Keratinocyte (primary cell): ENCODE results near the gene RIBC1. TPM values are rescaled to one million over a fixed set of nuclear protein-coding genes. Genes with fewer than 3 reads are reported as not detected.

Experiments used
- DNase-seq: peaks from one replicate; pipeline ENCODE4 v3.0.0-alpha.2; 2011; ENCODE audit warnings: low read depth, missing footprints, low spot score
- FAIRE-seq: peaks from 2 replicates; lab custom pipeline; 2011; peaks lifted over from hg19 to GRCh38; lab: Jason Lieb, UNC
- H2AFZ ChIP-seq: 2 replicates; pipeline ENCODE4 v1.6.0; 2012; ENCODE audit warnings: low read length, control low read depth, inconsistent platforms; ENCODE audit not compliant: control insufficient read depth
- H3K27ac ChIP-seq: 2 replicates; pipeline ENCODE4 v1.5.1; 2011; ENCODE audit warnings: low read length; ENCODE audit not compliant: control insufficient read depth, insufficient read depth
- H3K27me3 ChIP-seq: 3 replicates; pipeline ENCODE4 v1.6.0; 2011; ENCODE audit warnings: low read length; ENCODE audit not compliant: control insufficient read depth, insufficient read depth; ENCODE audit errors: extremely low read depth
- H3K36me3 ChIP-seq, 2 experiments: 2 replicates in 1 of 2; 3 replicates in 1 of 2; pipeline ENCODE4 v1.5.1; 2011; ENCODE audit warnings: low read length in 2 of 2, mild to moderate bottlenecking in 1 of 2; ENCODE audit not compliant: control insufficient read depth in 2 of 2, insufficient read depth in 2 of 2; ENCODE audit errors: extremely low read depth in 1 of 2
- H3K4me1 ChIP-seq: 3 replicates; pipeline ENCODE4 v1.5.1; 2011; ENCODE audit warnings: low read length; ENCODE audit not compliant: control insufficient read depth, insufficient read depth; ENCODE audit errors: extremely low read depth
- H3K4me2 ChIP-seq: 3 replicates; pipeline ENCODE4 v1.6.0; 2011; ENCODE audit warnings: low read depth, low read length; ENCODE audit not compliant: control insufficient read depth, insufficient read depth; ENCODE audit errors: extremely low read depth
- H3K4me3 ChIP-seq, 3 experiments: fragments of 200-600 bp in 1 of 3; sonication (generic) in 1 of 3; 2 replicates in 2 of 3; 3 replicates in 1 of 3; pipeline ENCODE4 v1.5.1; 2011 to 2016; ENCODE audit warnings: low read length in 3 of 3, mild to moderate bottlenecking in 3 of 3, control low read depth in 2 of 3, inconsistent platforms in 1 of 3, low read depth in 1 of 3, mixed read lengths in 1 of 3, mixed run types in 1 of 3, moderate library complexity in 1 of 3; ENCODE audit not compliant: control insufficient read depth in 2 of 3, insufficient read depth in 2 of 3; ENCODE audit errors: extremely low read depth in 1 of 3
- H3K79me2 ChIP-seq: 2 replicates; pipeline ENCODE4 v1.6.0; 2012; ENCODE audit warnings: low read length; ENCODE audit not compliant: control insufficient read depth, insufficient read depth
- H3K9ac ChIP-seq: 3 replicates; pipeline ENCODE4 v1.6.0; 2011; ENCODE audit warnings: low read length; ENCODE audit not compliant: control insufficient read depth, insufficient read depth; ENCODE audit errors: extremely low read depth
- H3K9me1 ChIP-seq: 3 replicates; pipeline ENCODE4 v1.6.0; 2011; ENCODE audit warnings: low read length; ENCODE audit not compliant: control insufficient read depth, insufficient read depth; ENCODE audit errors: extremely low read depth
- H3K9me3 ChIP-seq: 2 replicates; pipeline ENCODE4 v1.5.1; 2012; ENCODE audit warnings: low read depth, low read length; ENCODE audit not compliant: control insufficient read depth
- H4K20me1 ChIP-seq: 3 replicates; pipeline ENCODE4 v1.6.0; 2011; ENCODE audit warnings: low read length; ENCODE audit not compliant: control insufficient read depth, insufficient read depth; ENCODE audit errors: extremely low read depth
- EZH2 ChIP-seq: IDR thresholded peaks from one replicate; pipeline ENCODE4 v1.6.1; 2012; ENCODE audit warnings: inconsistent platforms, mild to moderate bottlenecking, low read length, moderate library complexity
- dilution Hi-C: fragments of 300-500 bp; cut with MboI; formaldehyde crosslinking; loops from one replicate; pipeline ENCODE4 v1.7.0; 2020; ENCODE audit warnings: low sequenced_read_pairs; ENCODE audit not compliant: extremely low pct_ligation_motif_present
- polyA plus RNA-seq, 5 experiments: library from polyadenylated mRNA; depleted of rRNA in 3 of 5; stranded (reverse) in 3 of 5; stranded (forward) in 1 of 5; unstranded in 1 of 5; fragments of >200 nt; gene quantifications; 1 replicate in 1 of 5; 2 replicates in 3 of 5; 3 replicates in 1 of 5; pipeline versions ENCODE4 v1.2.1 to v1.2.3, GENCODE V29; 2011 to 2012; ENCODE audit warnings: missing spikeins in 2 of 5, low read depth in 1 of 5, low replicate concordance in 1 of 5
- TF ChIP-seq, protein P1 (sequence below), 3 experiments: IDR thresholded peaks in 1 of 3; conservative IDR thresholded peaks in 1 of 3; optimal IDR thresholded peaks in 1 of 3; 2 replicates in 2 of 3; 3 replicates in 1 of 3; pipeline versions ENCODE3 to v1.5.1; 2011; ENCODE audit warnings: low read length in 3 of 3, mild to moderate bottlenecking in 3 of 3, moderate library complexity in 2 of 3, control low read depth in 1 of 3, inconsistent platforms in 1 of 3; ENCODE audit not compliant: insufficient read depth in 2 of 3; ENCODE audit errors: extremely low read depth in 1 of 3

Gene RIBC1
- polyA plus RNA-seq, 1 donor (not counting 4 experiments of a cell fraction or from before 2014, with no cell fraction given), result 0.42 TPM

DNA sequence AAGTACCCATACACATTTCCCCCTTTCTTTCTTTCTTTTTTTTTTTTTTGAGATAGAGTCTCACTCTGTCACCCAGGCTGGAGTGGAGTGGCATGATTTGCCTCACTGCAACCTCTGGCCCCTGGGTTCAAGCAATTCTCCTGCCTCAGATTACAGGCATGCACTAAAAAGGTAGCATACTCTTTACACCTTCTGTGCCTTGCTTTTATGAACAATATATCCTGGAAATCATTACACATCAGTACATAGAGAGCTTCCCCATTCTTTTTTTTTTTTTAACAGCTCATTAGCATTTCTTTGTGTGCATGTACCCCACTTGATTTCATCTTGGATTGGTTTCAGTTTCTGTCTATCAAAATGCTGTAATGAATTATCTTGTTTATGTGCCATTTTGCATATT lies 30.1 kb downstream of the RIBC1 start:
- H3K9me3 ChIP-seq, result no peaks in the 10 kb centered on the region
- no peaks in the 10 kb centered on the region for H4K20me1 ChIP-seq
- no peaks in the 10 kb centered on the region for H3K9me1 ChIP-seq
- dilution Hi-C loops, result no loop called here
- no peak overlapping the region for H3K4me2 ChIP-seq
- no peaks in the 10 kb centered on the region for H3K79me2 ChIP-seq
- H3K36me3 ChIP-seq, result no peaks in the 10 kb centered on the region
- H3K4me3 ChIP-seq, result no peak overlapping the region
- no peaks in the 10 kb centered on the region for H3K27me3 ChIP-seq
- H2AFZ ChIP-seq, result no peak overlapping the region
- peaks cover 2% of the 10 kb centered on the region for H3K4me1 ChIP-seq
- no peak overlapping the region for H3K27ac ChIP-seq
- DNase-seq (no peak), FAIRE-seq (no peak)
- no peak overlapping the region for H3K9ac ChIP-seq
- TF ChIP-seq EZH2, result no peak
- TF ChIP-seq, protein P1, sequence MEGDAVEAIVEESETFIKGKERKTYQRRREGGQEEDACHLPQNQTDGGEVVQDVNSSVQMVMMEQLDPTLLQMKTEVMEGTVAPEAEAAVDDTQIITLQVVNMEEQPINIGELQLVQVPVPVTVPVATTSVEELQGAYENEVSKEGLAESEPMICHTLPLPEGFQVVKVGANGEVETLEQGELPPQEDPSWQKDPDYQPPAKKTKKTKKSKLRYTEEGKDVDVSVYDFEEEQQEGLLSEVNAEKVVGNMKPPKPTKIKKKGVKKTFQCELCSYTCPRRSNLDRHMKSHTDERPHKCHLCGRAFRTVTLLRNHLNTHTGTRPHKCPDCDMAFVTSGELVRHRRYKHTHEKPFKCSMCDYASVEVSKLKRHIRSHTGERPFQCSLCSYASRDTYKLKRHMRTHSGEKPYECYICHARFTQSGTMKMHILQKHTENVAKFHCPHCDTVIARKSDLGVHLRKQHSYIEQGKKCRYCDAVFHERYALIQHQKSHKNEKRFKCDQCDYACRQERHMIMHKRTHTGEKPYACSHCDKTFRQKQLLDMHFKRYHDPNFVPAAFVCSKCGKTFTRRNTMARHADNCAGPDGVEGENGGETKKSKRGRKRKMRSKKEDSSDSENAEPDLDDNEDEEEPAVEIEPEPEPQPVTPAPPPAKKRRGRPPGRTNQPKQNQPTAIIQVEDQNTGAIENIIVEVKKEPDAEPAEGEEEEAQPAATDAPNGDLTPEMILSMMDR (optimal IDR thresholded peaks at IDR 0.05 in 1 of 3, IDR thresholded peaks at IDR 0.05 in 1 of 3, conservative IDR thresholded peaks at IDR 0.05 in 1 of 3; ENCODE audit: extremely low read depth in 1 of 3, insufficient read depth in 2 of 3, low read length in 3 of 3), result no peak

DNA sequence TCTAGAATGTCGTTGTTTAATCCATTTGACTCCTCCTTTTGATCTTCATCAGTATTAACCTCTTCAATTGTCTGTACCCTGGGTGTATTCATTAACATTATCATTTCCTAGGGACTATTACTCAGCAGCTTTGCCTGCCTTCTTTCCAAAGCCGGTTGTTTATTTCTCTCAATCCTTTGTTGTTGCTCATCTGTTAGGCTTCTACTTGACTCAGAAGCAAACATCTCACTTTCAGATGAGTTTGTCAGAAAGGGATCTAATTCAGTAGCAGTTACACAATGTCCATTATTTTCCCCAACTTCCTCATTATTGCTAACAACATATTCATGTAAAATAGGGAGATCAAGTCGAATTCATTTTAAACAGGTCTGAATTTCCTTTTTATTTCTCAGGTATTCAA lies 33.6 kb downstream of the RIBC1 start:
- no peak for FAIRE-seq

More for the DNA sequence above, 33.6 kb downstream of the RIBC1 start:
- no peaks in the 10 kb centered on the region for H4K20me1 ChIP-seq
- dilution Hi-C loops, result no loop called here
- H3K9ac ChIP-seq, result no peak overlapping the region
- no peak overlapping the region for H2AFZ ChIP-seq
- H3K9me3 ChIP-seq, result no peaks in the 10 kb centered on the region
- peaks cover 2% of the 10 kb centered on the region for H3K4me1 ChIP-seq
- no peak overlapping the region for H3K4me3 ChIP-seq
- no peaks in the 10 kb centered on the region for H3K27me3 ChIP-seq
- H3K27ac ChIP-seq, result no peak overlapping the region
- H3K36me3 ChIP-seq, result no peaks in the 10 kb centered on the region
- DNase-seq, result no peak
- H3K4me2 ChIP-seq, result no peak overlapping the region
- no peaks in the 10 kb centered on the region for H3K9me1 ChIP-seq
- H3K79me2 ChIP-seq, result no peaks in the 10 kb centered on the region
- no peak for TF ChIP-seq EZH2
- TF ChIP-seq, protein P1 (optimal IDR thresholded peaks at IDR 0.05 in 1 of 3, IDR thresholded peaks at IDR 0.05 in 1 of 3, conservative IDR thresholded peaks at IDR 0.05 in 1 of 3; ENCODE audit: extremely low read depth in 1 of 3, insufficient read depth in 2 of 3, low read length in 3 of 3), result no peak
